Left ventricle myocardium inferior (tissue), 1 donor: ENCODE measurements around the gene TRPC3. TPM values are rescaled to one million over a fixed set of nuclear protein-coding genes. Genes with fewer than 3 reads are reported as not detected.

ENCODE experiments used
- DNase-seq: peaks from one replicate; pipeline ENCODE4 v3.0.0-alpha.2; 2020
- H3K27ac ChIP-seq: fragments of 200-600 bp; replicated peaks from 2 replicates; pipeline ENCODE4 v1.8.0; 2021
- H3K27me3 ChIP-seq: fragments of 200-600 bp; 2 replicates; pipeline ENCODE4 v1.8.0; 2021; ENCODE audit warnings: low read depth
- H3K36me3 ChIP-seq: fragments of 200-600 bp; 2 replicates; pipeline ENCODE4 v1.8.0; 2021
- H3K4me1 ChIP-seq: fragments of 200-600 bp; 2 replicates; pipeline ENCODE4 v1.8.0; 2021
- H3K4me3 ChIP-seq: fragments of 200-600 bp; 2 replicates; pipeline ENCODE4 v1.8.0; 2021; ENCODE audit warnings: mild to moderate bottlenecking, moderate library complexity
- H3K9me3 ChIP-seq: fragments of 200-600 bp; replicated peaks from 2 replicates; pipeline ENCODE4 v1.8.0; 2021
- intact Hi-C: fragments of 100-400 bp; cut with micrococcal nuclease; formaldehyde crosslinking; loops from one replicate; pipeline ENCODE4 v1.11.0; 2022
- total RNA-seq: library from RNA; stranded (reverse); fragmentation: NEBNext Ultra II Directional; extraction: Animal tissue kit (Norgen Biotek cat#: 25700); gene quantifications from one replicate; pipeline ENCODE4 v1.2.1, GENCODE V29; 2021
- TF ChIP-seq, protein P1 (sequence below): fragments of 200-600 bp; IDR thresholded peaks from 2 replicates; pipeline ENCODE4 v1.8.0; 2021; ENCODE audit warnings: antibody characterized with exemption, mild to moderate bottlenecking, borderline replicate concordance
- donor health status: DM: no; HTN: yes; CAD: no; lungs with severe emphysema.

Gene TRPC3
- total RNA-seq, 1 donor from 2014 or later: 0.25 TPM

DNA sequence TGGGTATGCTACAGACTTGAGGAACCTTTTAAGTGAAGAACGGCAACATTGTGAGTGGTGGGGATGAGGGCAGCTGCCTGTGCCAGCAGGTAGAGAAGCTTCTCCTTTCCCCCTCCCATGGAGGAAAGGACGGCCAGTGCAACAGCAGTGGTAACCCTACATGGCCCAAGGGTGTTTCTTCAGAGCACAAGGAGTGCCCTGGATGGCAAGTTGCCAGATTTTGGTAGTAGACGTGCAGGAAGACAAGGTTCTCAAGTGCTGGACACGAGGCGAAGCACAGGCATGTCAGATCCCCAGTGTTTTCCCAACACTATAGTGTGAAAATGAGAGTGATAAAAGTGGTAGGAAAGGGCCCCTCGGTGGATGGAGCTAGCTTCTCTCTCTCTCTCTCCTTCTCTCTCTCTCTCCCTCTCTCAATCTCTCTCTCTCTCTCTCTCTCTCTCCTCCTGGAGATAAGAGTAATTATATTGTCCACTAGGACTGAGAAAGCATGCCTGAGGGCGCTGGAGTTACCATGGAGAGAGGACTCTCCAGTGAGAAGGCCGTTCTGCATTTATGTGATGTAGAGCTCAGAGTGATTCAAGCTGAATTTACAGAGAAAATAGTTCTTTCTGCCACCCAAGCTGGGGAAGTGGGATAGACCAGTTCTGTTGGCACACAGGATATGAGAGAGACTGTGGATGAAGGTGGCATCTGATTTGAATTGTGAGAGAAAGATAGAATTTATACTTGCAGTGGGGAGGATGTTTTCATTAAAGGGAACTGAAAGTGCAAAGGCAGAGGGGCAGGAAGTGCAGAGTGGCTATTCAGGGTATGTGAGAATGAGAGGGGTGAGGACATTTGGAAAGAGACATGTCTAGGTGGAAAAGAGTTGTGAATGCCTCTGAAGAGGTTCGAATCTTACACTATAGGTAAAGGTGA is 25.7 kb upstream of the TRPC3 start:
- TF ChIP-seq, protein P1, sequence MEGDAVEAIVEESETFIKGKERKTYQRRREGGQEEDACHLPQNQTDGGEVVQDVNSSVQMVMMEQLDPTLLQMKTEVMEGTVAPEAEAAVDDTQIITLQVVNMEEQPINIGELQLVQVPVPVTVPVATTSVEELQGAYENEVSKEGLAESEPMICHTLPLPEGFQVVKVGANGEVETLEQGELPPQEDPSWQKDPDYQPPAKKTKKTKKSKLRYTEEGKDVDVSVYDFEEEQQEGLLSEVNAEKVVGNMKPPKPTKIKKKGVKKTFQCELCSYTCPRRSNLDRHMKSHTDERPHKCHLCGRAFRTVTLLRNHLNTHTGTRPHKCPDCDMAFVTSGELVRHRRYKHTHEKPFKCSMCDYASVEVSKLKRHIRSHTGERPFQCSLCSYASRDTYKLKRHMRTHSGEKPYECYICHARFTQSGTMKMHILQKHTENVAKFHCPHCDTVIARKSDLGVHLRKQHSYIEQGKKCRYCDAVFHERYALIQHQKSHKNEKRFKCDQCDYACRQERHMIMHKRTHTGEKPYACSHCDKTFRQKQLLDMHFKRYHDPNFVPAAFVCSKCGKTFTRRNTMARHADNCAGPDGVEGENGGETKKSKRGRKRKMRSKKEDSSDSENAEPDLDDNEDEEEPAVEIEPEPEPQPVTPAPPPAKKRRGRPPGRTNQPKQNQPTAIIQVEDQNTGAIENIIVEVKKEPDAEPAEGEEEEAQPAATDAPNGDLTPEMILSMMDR: no peak
- Histone ChIP-seq H3K4me1 (no peaks in the 10 kb centered on the region), H3K36me3 (no peaks in the 10 kb centered on the region), H3K9me3 (no peaks in the 10 kb centered on the region), H3K27me3 (peaks cover 20% of the 10 kb centered on the region), H3K4me3 (no peak overlapping the region), H3K27ac (no peak overlapping the region)
- no peak for DNase-seq
- intact Hi-C loops: no loop called here

DNA sequence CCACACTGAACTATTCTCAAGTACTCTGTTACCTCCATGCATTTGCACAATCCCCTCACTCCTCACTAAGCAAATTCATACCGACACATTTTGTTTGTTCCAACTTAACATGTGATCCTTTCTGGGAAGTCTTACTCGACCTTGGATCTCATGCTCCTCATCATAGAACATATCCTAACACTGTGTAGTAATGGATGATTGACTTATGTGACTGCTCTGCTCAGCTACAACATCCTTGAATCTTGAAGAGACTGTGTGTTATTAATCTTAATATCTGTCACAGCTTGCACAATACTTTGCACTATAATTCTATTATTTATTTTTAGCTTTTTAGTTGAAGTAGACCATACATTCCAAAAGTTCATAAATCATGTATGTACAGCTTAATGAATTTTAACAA is 23.9 kb upstream of the TRPC3 start:
- H3K27me3 ChIP-seq: peaks cover 20% of the 10 kb centered on the region
- TF ChIP-seq, protein P1: no peak
- H3K4me1 ChIP-seq: no peaks in the 10 kb centered on the region
- H3K27ac ChIP-seq: no peak overlapping the region
- H3K36me3 ChIP-seq: no peaks in the 10 kb centered on the region
- H3K9me3 ChIP-seq: no peaks in the 10 kb centered on the region
- intact Hi-C loops: no loop called here
- no peak for DNase-seq
- H3K4me3 ChIP-seq: no peak overlapping the region

DNA sequence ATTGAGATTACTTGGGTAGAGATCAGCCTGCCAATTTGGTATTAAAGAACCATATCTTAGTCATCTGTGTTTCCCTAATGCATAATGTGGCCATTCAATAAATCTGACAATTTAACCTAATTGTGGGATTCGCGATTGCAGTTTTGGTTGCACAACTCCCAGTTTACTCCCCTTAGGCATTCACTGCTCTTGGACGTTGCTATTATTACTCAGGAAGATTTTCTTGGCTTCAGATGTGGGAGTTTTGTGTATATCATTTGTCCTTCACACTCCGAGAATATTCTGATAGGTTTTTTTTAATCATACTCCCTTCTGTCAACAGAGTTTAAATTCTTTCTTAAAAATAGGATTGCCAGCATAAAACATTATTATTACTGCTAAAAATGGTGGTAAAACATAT is 22.0 kb upstream of the TRPC3 start:
- Histone ChIP-seq H3K9me3 (no peaks in the 10 kb centered on the region), H3K27me3 (peaks cover 38% of the 10 kb centered on the region), H3K4me1 (no peaks in the 10 kb centered on the region), H3K36me3 (no peaks in the 10 kb centered on the region), H3K27ac (no peak overlapping the region), H3K4me3 (no peak overlapping the region)
- intact Hi-C loops: no loop called here
- TF ChIP-seq, protein P1: no peak
- DNase-seq: no peak

GRCh38 chr4:121968859-121969258 is 17.0 kb upstream of the TRPC3 start:
- Histone ChIP-seq H3K9me3 (no peaks in the 10 kb centered on the region), H3K27ac (no peak overlapping the region), H3K27me3 (peaks cover 48% of the 10 kb centered on the region), H3K4me3 (no peak overlapping the region), H3K4me1 (no peaks in the 10 kb centered on the region), H3K36me3 (no peaks in the 10 kb centered on the region)
- no peak for DNase-seq
- intact Hi-C loops: no loop called here
- TF ChIP-seq, protein P1: no peak

DNA sequence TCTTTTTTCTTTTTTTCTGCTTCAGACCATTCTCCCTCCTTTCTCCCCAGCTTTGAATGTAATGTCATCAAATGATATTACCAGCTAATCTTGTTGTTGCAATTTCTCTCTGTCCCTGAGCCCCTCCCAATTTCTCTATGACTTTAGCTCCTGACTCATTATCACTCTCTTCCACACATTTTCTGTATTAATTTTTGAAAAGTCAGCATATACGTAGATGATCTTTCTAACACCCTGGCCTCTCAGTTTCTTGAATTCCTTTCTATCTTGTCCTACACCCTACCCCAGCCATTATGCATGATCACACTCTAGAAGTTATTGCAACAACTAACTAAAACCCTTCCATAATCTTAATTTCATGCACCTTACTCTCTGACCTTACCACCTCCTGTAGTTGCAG is 13.1 kb upstream of the TRPC3 start:
- H3K4me1 ChIP-seq: no peaks in the 10 kb centered on the region
- no peak overlapping the region for H3K4me3 ChIP-seq
- peaks cover 44% of the 10 kb centered on the region for H3K27me3 ChIP-seq
- no peaks in the 10 kb centered on the region for H3K9me3 ChIP-seq
- TF ChIP-seq, protein P1: no peak
- DNase-seq: no peak
- intact Hi-C loops: no loop called here
- H3K36me3 ChIP-seq: no peaks in the 10 kb centered on the region
- H3K27ac ChIP-seq: no peak overlapping the region
